ENCODE results near the gene SOS1. TPM values are rescaled to one million over a fixed set of nuclear protein-coding genes. Genes with fewer than 3 reads are reported as not detected.
"Not testable (repeated sequence)": the region's sequence is repeated elsewhere in the genome, so short reads cannot be mapped to it uniquely, and the experiment has no call there.

SOS1 gene
- 10 to 100 TPM; 65.2 to 95.5 TPM for total RNA-seq
- total RNA-seq = 113 to 401 reads per million in 2 donors

DNA sequence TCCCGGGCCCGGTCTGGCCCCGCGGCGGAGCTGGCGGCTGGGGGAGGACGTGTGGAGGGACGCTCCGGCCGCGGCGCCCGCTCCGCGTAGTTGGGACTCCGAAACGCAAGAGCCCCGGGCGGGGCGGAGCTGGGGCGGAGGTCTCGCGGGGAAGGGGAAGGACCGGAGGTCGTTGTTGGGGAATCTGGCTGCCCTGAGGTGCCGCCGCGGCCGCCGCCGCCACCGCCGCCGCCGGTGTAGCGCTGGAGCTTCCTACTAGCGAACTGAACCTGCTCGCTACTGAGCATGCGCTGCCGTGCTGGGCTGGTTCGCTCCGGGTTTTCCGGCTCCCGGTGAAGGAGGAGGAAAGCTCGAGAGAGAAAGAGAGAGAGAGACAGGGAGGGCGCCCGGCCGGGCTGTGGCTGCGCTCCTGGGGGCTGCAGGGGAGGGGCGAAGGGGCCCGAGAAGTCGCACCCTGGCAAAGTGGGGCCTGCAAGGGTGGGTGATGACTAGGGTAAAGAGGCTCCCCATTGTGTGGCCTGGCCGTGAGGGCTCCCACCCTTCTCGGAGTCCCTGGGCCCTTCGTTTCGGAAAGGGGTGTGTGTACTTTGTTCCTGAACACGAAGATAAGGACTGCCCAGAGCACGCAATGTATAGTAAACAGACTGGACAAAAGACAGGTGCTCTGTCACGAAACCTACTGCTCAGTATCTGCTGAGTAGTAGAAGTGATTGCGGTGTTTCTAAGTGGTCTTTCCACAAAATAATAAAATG lies at the start of gene SOS1:
TSS of gene SOS1 (minus strand) at position 281 of the 752 bp plus-strand sequence. CDS start 629 bp downstream, outside the sequence.
- DNase-seq = peak; percentile 88 to 92 (median 90)
- Mint-ChIP-seq H3K4me1 (peaks cover 50% of the 10 kb centered on the region), H3K27ac (peak within 1 kb of the TSS; percentile 95), H3K36me3 (ENCODE audit: low read depth) (peaks cover 8% of the 10 kb centered on the region), H3K4me3 (peak within 1 kb of the TSS; percentile 95), H3K27me3 (no peaks in the 10 kb centered on the region)
- H3K9me3 ChIP-seq (ENCODE audit: control insufficient read depth, low read length, poor library complexity, severe bottlenecking) = no peaks in the 10 kb centered on the region
- peak; percentile 63 for ATAC-seq

DNA sequence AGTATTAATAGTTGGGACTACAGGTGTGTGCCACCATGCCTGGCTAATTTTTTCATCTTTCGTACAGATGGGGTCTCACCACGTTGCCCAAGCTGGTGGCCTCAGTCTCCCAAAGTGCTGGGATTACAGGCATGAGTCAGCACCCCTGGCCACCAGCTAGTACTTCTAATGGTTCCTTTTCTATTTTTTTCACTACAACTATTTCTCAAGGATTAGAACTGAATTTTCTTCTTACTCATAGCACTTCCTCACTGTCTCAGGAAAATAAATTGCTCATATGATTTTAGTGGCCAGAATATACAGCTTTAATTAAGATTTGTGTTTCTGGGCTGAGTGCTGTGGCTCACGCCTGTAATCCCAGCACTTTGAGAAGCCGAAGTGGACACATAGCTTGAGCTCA lies 43.2 kb upstream of the SOS1 start:
- no peaks in the 10 kb centered on the region for H3K9me3 ChIP-seq (ENCODE audit: control insufficient read depth, low read length, poor library complexity, severe bottlenecking)
- Mint-ChIP-seq H3K27me3 (no peaks in the 10 kb centered on the region), H3K4me1 (peaks cover 10% of the 10 kb centered on the region), H3K36me3 (ENCODE audit: low read depth) (no peaks in the 10 kb centered on the region), H3K27ac (no peak overlapping the region), H3K4me3 (no peak overlapping the region)
- ATAC-seq = no peak
- no peak for DNase-seq

DNA sequence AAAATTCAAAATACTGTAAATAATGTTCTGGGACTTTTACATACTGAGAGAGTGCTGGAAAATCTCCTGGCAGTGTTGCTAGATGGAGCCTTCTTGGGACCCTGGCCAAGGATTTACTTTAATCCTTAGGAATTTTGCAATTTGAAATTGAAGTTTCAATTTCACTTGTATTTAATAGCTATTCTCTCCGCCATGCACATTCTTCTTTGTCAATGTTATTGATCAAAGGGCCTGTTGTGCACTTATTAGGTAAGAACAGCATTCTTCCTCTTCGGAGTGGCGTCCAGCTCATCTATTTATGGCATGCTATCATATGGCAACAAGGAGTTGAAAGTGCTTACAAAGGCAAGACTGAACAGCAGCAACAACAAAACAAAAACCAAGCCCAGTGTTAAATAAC lies 40.1 kb upstream of the SOS1 start:
- H3K9me3 ChIP-seq (ENCODE audit: control insufficient read depth, low read length, poor library complexity, severe bottlenecking) = no peaks in the 10 kb centered on the region
- Mint-ChIP-seq H3K27ac (no peak overlapping the region), H3K4me3 (no peak overlapping the region), H3K4me1 (peaks cover 5% of the 10 kb centered on the region), H3K27me3 (no peaks in the 10 kb centered on the region), H3K36me3 (ENCODE audit: low read depth) (no peaks in the 10 kb centered on the region)
- no peak for DNase-seq
- no peak for ATAC-seq

DNA sequence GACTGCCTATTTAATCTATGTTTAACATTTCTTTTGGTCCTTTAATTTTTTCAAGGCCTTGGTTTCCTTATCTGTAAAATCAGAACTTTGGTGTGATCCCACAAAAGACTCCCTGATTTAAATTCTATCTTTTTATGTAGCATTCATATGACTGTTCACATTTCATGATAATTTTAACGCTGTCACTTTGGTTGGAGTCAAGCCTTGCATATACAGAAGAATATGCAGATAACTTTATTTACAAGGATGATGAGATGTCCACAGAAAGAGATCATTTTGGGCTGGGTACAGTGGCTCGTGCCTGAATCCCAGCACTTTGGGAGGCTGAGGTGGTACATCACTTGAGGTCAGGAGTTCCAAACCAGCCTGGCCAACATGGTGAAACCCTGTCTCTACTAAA lies 38.4 kb upstream of the SOS1 start:
- ATAC-seq (no peak), DNase-seq (no peak)
- Mint-ChIP-seq H3K4me1 (peaks cover 3% of the 10 kb centered on the region), H3K4me3 (no peak overlapping the region), H3K27ac (no peak overlapping the region), H3K36me3 (ENCODE audit: low read depth) (no peaks in the 10 kb centered on the region), H3K27me3 (no peaks in the 10 kb centered on the region)
- H3K9me3 ChIP-seq (ENCODE audit: control insufficient read depth, low read length, poor library complexity, severe bottlenecking) = no peaks in the 10 kb centered on the region

GRCh38 chr2:39158351-39158750 lies 37.5 kb upstream of the SOS1 start:
- no peaks in the 10 kb centered on the region for H3K27me3 Mint-ChIP-seq
- H3K4me3 Mint-ChIP-seq = no peak overlapping the region
- no peak overlapping the region for H3K27ac Mint-ChIP-seq
- H3K4me1 Mint-ChIP-seq = peaks cover 3% of the 10 kb centered on the region
- ATAC-seq (no peak), DNase-seq (no peak)
- no peaks in the 10 kb centered on the region for H3K9me3 ChIP-seq (ENCODE audit: control insufficient read depth, low read length, poor library complexity, severe bottlenecking)
- no peaks in the 10 kb centered on the region for H3K36me3 Mint-ChIP-seq (ENCODE audit: low read depth)

DNA sequence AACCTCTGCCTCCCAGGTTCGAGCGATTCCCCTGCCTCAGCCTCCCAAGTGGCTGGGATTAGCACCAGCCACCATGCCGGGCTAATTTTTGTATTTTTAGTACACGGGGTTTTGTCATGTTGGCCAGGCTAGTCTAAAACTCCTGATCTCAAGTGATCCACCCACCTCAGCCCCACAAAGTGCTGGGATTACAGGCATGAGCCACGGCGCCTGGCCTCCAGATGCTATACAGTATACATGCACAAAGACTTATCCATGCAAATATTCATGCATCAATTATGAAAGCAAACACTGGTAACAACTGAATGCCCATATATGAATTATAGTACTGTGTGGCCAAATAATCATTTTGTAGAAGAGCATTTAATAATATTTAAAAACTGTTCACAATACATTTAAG lies 36.0 kb upstream of the SOS1 start:
- Mint-ChIP-seq H3K4me1 (peaks cover 7% of the 10 kb centered on the region), H3K27ac (no peak overlapping the region), H3K36me3 (ENCODE audit: low read depth) (no peaks in the 10 kb centered on the region), H3K4me3 (no peak overlapping the region), H3K27me3 (no peaks in the 10 kb centered on the region)
- no peak for DNase-seq
- no peak for ATAC-seq
- H3K9me3 ChIP-seq (ENCODE audit: control insufficient read depth, low read length, poor library complexity, severe bottlenecking) = no peaks in the 10 kb centered on the region

- Mint-ChIP-seq H3K4me3 (no peak overlapping the region), H3K36me3 (ENCODE audit: low read depth) (no peaks in the 10 kb centered on the region), H3K27ac (no peak overlapping the region), H3K27me3 (no peaks in the 10 kb centered on the region), H3K4me1 (peaks cover 4% of the 10 kb centered on the region)
- ATAC-seq (no peak), DNase-seq (no peak)
- H3K9me3 ChIP-seq (ENCODE audit: control insufficient read depth, low read length, poor library complexity, severe bottlenecking) = no peaks in the 10 kb centered on the region
Observed at GRCh38 chr2:39156107-39156506, 35.3 kb upstream of the SOS1 start.

DNA sequence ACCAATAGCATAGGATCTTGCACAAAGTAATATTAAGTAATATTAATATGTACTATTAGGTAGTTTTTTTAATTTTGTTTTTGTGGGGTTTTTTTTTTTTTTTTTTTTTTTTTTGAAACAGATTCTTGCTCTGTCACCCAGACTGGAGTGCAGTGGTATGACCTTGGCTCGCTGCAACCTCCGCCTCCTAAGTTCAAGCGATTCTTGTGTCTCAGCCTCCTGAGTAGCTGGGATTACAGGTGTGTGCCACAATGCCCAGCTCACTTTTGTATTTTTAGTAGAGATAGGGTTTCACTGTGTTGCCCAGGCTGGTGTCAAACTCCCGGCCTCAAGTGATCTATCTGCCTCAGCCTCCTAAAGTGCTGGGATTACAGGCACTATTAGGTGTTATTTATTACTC lies 34.7 kb upstream of the SOS1 start:
- not testable (repeated sequence) for H3K27me3 Mint-ChIP-seq; H3K36me3 Mint-ChIP-seq (ENCODE audit: low read depth); H3K4me1 Mint-ChIP-seq; H3K9me3 ChIP-seq (ENCODE audit: control insufficient read depth, low read length, poor library complexity, severe bottlenecking); DNase-seq; H3K4me3 Mint-ChIP-seq; ATAC-seq; H3K27ac Mint-ChIP-seq

DNA sequence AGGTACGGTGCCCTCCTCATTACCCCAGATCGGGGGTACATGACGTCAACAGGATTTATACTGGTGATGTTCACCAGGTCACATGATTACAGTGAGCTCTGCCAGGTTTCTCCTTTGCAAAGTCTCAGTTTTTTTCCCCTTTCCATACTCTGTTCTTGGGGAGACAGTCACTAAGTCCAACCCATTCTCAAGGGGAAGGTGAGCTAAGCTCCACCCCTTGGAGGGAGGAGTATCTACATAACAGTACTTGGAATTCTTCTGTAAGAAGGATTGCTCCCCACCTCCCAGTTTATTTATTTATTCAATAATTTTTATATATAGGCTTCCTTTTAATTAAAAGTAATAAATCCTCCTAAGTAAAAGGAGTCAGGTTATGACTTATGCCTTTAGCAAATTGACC lies 34.1 kb upstream of the SOS1 start:
- H3K9me3 ChIP-seq (ENCODE audit: control insufficient read depth, low read length, poor library complexity, severe bottlenecking) = no peaks in the 10 kb centered on the region
- H3K27me3 Mint-ChIP-seq = no peaks in the 10 kb centered on the region
- ATAC-seq (no peak), DNase-seq (no peak)
- no peak overlapping the region for H3K27ac Mint-ChIP-seq
- no peak overlapping the region for H3K4me3 Mint-ChIP-seq
- peaks cover 4% of the 10 kb centered on the region for H3K4me1 Mint-ChIP-seq
- H3K36me3 Mint-ChIP-seq (ENCODE audit: low read depth) = no peaks in the 10 kb centered on the region

GRCh38 chr2:39153312-39153711 lies 32.5 kb upstream of the SOS1 start:
- ATAC-seq = no peak
- DNase-seq = no peak
- no peaks in the 10 kb centered on the region for H3K9me3 ChIP-seq (ENCODE audit: control insufficient read depth, low read length, poor library complexity, severe bottlenecking)
- no peak overlapping the region for H3K4me3 Mint-ChIP-seq
- no peaks in the 10 kb centered on the region for H3K36me3 Mint-ChIP-seq (ENCODE audit: low read depth)
- peaks cover 4% of the 10 kb centered on the region for H3K4me1 Mint-ChIP-seq
- H3K27me3 Mint-ChIP-seq = no peaks in the 10 kb centered on the region
- no peak overlapping the region for H3K27ac Mint-ChIP-seq

DNA sequence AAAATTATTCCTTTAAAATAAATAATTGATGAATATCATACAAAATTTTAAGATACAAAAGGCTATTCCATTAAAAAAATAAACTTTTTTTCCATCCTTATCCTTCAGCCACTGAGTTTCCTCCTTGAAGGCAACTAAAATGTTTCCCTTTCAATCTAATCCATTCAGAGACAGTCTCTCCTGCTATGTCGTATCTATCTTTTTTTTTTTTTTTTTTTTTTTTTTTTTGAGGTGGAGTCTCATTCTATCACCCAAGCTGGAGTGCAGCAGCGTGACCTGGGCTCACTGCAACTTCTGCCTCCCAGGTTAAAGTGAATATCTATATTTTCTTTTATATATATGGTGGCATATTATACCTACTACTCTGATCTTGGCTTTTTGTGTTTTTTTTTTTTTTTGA lies 31.7 kb upstream of the SOS1 start:
- ATAC-seq = no peak

DNA sequence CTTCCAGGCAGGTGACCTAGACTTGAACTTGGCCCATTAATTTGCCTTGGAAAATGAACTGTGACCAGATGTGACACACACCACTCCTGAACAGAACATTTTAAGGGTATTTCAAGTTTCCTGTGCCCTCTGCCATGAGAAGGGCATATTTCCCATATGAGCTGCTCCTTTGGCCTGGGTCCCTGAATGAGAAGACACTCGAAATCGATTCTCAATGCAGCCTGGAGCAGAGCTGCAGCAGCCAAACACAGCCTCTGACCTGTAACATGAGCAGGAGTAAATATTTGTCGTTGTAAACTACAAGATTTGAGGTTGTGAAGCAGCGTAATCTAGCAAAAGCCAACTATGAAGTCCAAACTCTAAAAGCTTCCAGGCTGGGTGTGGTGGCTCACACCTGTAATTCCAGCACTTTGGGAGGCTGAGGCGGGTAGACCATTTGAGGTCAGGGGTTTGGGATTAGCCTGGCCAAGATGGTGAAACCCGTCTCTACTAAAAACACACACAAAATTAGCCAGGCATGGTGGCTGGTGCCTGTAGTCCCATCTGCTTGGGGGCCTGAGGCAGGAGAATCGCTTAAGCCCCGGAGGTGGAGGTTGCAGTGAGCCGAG lies 30.1 kb upstream of the SOS1 start:
- H3K9me3 ChIP-seq (ENCODE audit: control insufficient read depth, low read length, poor library complexity, severe bottlenecking) = no peaks in the 10 kb centered on the region
- H3K4me3 Mint-ChIP-seq = no peak overlapping the region
- ATAC-seq = no peak
- DNase-seq = no peak
- H3K4me1 Mint-ChIP-seq = peaks cover 6% of the 10 kb centered on the region
- H3K27me3 Mint-ChIP-seq = no peaks in the 10 kb centered on the region
- H3K36me3 Mint-ChIP-seq (ENCODE audit: low read depth) = no peaks in the 10 kb centered on the region
- no peak overlapping the region for H3K27ac Mint-ChIP-seq

More for the DNA sequence above, 31.7 kb upstream of the SOS1 start:
- no peak for DNase-seq
- no peaks in the 10 kb centered on the region for H3K27me3 Mint-ChIP-seq
- no peaks in the 10 kb centered on the region for H3K9me3 ChIP-seq (ENCODE audit: control insufficient read depth, low read length, poor library complexity, severe bottlenecking)
- H3K27ac Mint-ChIP-seq = no peak overlapping the region
- H3K36me3 Mint-ChIP-seq (ENCODE audit: low read depth) = no peaks in the 10 kb centered on the region
- H3K4me1 Mint-ChIP-seq = peaks cover 6% of the 10 kb centered on the region
- H3K4me3 Mint-ChIP-seq = no peak overlapping the region

DNA sequence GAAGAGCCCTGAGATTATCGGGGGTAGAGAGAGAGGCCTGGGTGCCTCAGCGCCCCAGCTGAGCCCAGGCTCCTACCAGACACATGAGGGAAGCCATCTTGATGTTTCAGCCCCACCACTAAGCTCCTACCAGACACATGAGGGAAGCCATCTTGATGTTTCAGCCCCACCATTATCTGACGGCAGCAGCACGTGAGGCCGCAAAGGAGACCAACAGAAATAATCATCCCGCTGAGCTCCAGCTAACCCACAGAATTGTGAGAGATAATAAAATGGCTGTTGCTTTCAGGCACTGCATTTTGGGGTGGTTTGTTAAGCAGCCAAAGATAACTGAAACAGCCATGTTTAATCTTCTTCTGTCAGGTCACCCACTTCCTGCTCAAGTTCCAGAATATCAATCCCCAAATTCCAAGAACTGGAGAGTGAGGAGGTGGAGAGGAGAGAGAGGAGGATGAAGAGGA lies 29.3 kb upstream of the SOS1 start:
- DNase-seq (no peak), ATAC-seq (no peak)
- H3K36me3 Mint-ChIP-seq (ENCODE audit: low read depth) = no peaks in the 10 kb centered on the region
- no peaks in the 10 kb centered on the region for H3K9me3 ChIP-seq (ENCODE audit: control insufficient read depth, low read length, poor library complexity, severe bottlenecking)
- no peak overlapping the region for H3K4me3 Mint-ChIP-seq
- H3K27ac Mint-ChIP-seq = no peak overlapping the region
- H3K4me1 Mint-ChIP-seq = peaks cover 6% of the 10 kb centered on the region
- no peaks in the 10 kb centered on the region for H3K27me3 Mint-ChIP-seq

DNA sequence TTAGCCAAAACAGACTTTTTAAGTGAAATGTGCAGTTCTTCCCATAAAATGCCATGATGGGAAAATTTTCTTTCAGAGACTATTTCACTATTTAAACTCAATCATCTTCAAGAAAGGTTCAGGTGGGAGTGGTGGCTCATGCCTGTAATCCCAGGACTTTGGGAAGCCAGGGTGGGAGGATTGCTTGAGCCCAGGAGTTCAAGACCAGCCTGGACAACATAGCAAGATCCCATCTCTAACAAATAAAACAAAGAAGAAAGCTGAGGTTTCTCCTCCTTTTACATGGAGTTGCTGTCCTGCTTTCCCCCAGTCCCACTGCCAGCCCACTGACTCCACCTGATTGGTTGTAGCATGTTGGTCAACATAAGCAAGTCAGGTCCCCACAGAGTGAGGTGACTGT lies 25.8 kb upstream of the SOS1 start:
- Mint-ChIP-seq H3K4me1 (peaks cover 24% of the 10 kb centered on the region), H3K36me3 (ENCODE audit: low read depth) (no peaks in the 10 kb centered on the region), H3K27ac (no peak overlapping the region), H3K4me3 (no peak overlapping the region), H3K27me3 (no peaks in the 10 kb centered on the region)
- ATAC-seq (no peak), DNase-seq (no peak)
- no peaks in the 10 kb centered on the region for H3K9me3 ChIP-seq (ENCODE audit: control insufficient read depth, low read length, poor library complexity, severe bottlenecking)

Data from T-helper 17 cell (primary cell).